C4-2B (cell line): Measurements from ENCODE around the gene ABCC8.

Source experiments
- CTCF ChIP-seq: fragments of 450-650 bp; conservative IDR thresholded peaks from 2 replicates; pipeline ENCODE4 v1.5.1; 2017; ENCODE audit warnings: mild to moderate bottlenecking
- ZFX ChIP-seq: fragments of 450-650 bp; IDR thresholded peaks from 2 replicates; pipeline ENCODE4 v1.6.1; 2017

GRCh38 chr11:17508306-17508705, 31.7 kb upstream of the ABCC8 start:
- TF ChIP-seq CTCF (no peak), ZFX (no peak)
